ENCODE measurements around the gene SYVN1.

GRCh38 chr11:65083834-65084597 is 50.3 kb downstream of the SYVN1 start, which contains the start of the genes CDCA5 and ZFPL1:
- no peak for TF ChIP-seq GATA2 (IDR thresholded peaks at IDR 0.05; ENCODE audit: low read depth, low read length)
- TF ChIP-seq GATA3 (IDR thresholded peaks at IDR 0.05; ENCODE audit: low read depth, low read length): no peak
